ENCODE measurements around the gene RHBDL2.
"Not testable (repeated sequence)": the region's sequence is repeated elsewhere in the genome, so short reads cannot be mapped to it uniquely, and the experiment has no call there.

The RHBDL2 gene

GRCh38 chr1:38852780-38853179 lies 88.8 kb downstream of the RHBDL2 start:
- TF ChIP-seq CTCF (IDR thresholded peaks at IDR 0.05; ENCODE audit: borderline replicate concordance, control extremely low read depth, extremely low read depth, insufficient read depth, missing control alignments) = no peak
- peak; percentile 41 for DNase-seq (ENCODE audit: low spot score)
- in situ Hi-C loops (cut with MboI; ENCODE audit: low sequenced_read_pairs, unreplicated experiment) = no loop called here

GRCh38 chr1:38848071-38848470 lies 93.6 kb downstream of the RHBDL2 start:
- in situ Hi-C loops (cut with MboI; ENCODE audit: low sequenced_read_pairs, unreplicated experiment) = no loop called here
- DNase-seq (ENCODE audit: low spot score) = no peak

GRCh38 chr1:38846210-38846609 lies 95.4 kb downstream of the RHBDL2 start:
- in situ Hi-C loops (cut with MboI; ENCODE audit: low sequenced_read_pairs, unreplicated experiment) = no loop called here
- no peak for TF ChIP-seq CTCF (IDR thresholded peaks at IDR 0.05; ENCODE audit: borderline replicate concordance, control extremely low read depth, extremely low read depth, insufficient read depth, missing control alignments)

More at GRCh38 chr1:38848071-38848470, 93.6 kb downstream of the RHBDL2 start:
- TF ChIP-seq CTCF (IDR thresholded peaks at IDR 0.05; ENCODE audit: borderline replicate concordance, control extremely low read depth, extremely low read depth, insufficient read depth, missing control alignments) = no peak

GRCh38 chr1:38845088-38845487 lies 96.5 kb downstream of the RHBDL2 start:
- DNase-seq (ENCODE audit: low spot score); in situ Hi-C loops (cut with MboI; ENCODE audit: low sequenced_read_pairs, unreplicated experiment): not testable (repeated sequence)

More at GRCh38 chr1:38846210-38846609, 95.4 kb downstream of the RHBDL2 start:
- DNase-seq (ENCODE audit: low spot score) = no peak

- in situ Hi-C loops (cut with MboI; ENCODE audit: low sequenced_read_pairs, unreplicated experiment) = no loop called here
- no peak for DNase-seq (ENCODE audit: low spot score)
- no peak for TF ChIP-seq CTCF (IDR thresholded peaks at IDR 0.05; ENCODE audit: borderline replicate concordance, control extremely low read depth, extremely low read depth, insufficient read depth, missing control alignments)
Observed at GRCh38 chr1:38840281-38840680, 101.3 kb downstream of the RHBDL2 start.

GRCh38 chr1:38839363-38839762 lies 102.3 kb downstream of the RHBDL2 start:
- in situ Hi-C loops (cut with MboI; ENCODE audit: low sequenced_read_pairs, unreplicated experiment) = no loop called here
- TF ChIP-seq CTCF (IDR thresholded peaks at IDR 0.05; ENCODE audit: borderline replicate concordance, control extremely low read depth, extremely low read depth, insufficient read depth, missing control alignments) = no peak

GRCh38 chr1:38836316-38836715 lies 105.3 kb downstream of the RHBDL2 start:
- DNase-seq (ENCODE audit: low spot score); in situ Hi-C loops (cut with MboI; ENCODE audit: low sequenced_read_pairs, unreplicated experiment): not testable (repeated sequence)

More at GRCh38 chr1:38839363-38839762, 102.3 kb downstream of the RHBDL2 start:
- DNase-seq (ENCODE audit: low spot score) = no peak

Data from GM13976 (cell line).